K562 (cell line): ENCODE measurements around the gene ELAVL3. TPM values are rescaled to one million over a fixed set of nuclear protein-coding genes. Genes with fewer than 3 reads are reported as not detected.

Source experiments
- ATAC-seq: fragments of 200-7000 bp; cut with Tn5 transposase; 3 replicates; pipeline ENCODE4 v1.9.1; 2020; ENCODE audit warnings: moderate library complexity
- BruUV-seq: library from RNA; stranded (reverse); fragments of 400-500 nt; replicated peaks from 2 replicates; lab custom pipeline; 2021; lab: Mats Ljungman, UMichigan
- CTCF ChIA-PET: fragments of 300-600 bp; formaldehyde crosslinking; extraction: SDS; loops from one replicate; lab custom pipeline; 2021; ENCODE audit warnings: low intra/inter-chr PET ratio; lab: Yijun Ruan, JAX
- POLR2A ChIA-PET: fragments of 300-600, 350-650 bp; sonication (Branson Sonifier 250); formaldehyde crosslinking; extraction: SDS; loops from one replicate; lab custom pipeline; 2021; ENCODE audit warnings: antibody characterized with exemption, inconsistent platforms; lab: Yijun Ruan, JAX
- DNase-seq, 4 experiments: peaks; one replicate each; pipeline versions ENCODE4 v3.0.0 to v3.0.0-alpha.2; 2011 to 2018; ENCODE audit warnings: low spot score in 3 of 4, mixed read lengths in 3 of 4; ENCODE audit errors: extremely low read depth in 1 of 4
- FAIRE-seq: peaks from 2 replicates; lab custom pipeline; 2011; peaks lifted over from hg19 to GRCh38; lab: Jason Lieb, UNC
- H2AFZ ChIP-seq: 2 replicates; pipeline ENCODE4 v1.6.0; 2011; ENCODE audit warnings: low read depth, low read length, control low read depth, inconsistent platforms
- H3K27ac ChIP-seq: fragments of 200-600 bp; 3 replicates; pipeline ENCODE4 v1.8.0; 2011; ENCODE audit warnings: low read depth, mild to moderate bottlenecking, control low read depth, inconsistent platforms, low read length, moderate library complexity, mixed read lengths; ENCODE audit errors: extremely low read depth
- H3K27me3 ChIP-seq, 2 experiments: fragments of 300-600 bp in 1 of 2; 2 replicates in 1 of 2; 3 replicates in 1 of 2; pipeline versions ENCODE4 v1.6.0 to v1.8.0; 2011; ENCODE audit warnings: inconsistent platforms in 2 of 2, low read length in 2 of 2, mild to moderate bottlenecking in 1 of 2, mixed read lengths in 1 of 2, moderate library complexity in 1 of 2; ENCODE audit not compliant: control insufficient read depth in 2 of 2, insufficient read depth in 2 of 2
- H3K36me3 ChIP-seq: fragments of 300-600 bp; 3 replicates; pipeline ENCODE4 v1.8.0; 2011; ENCODE audit warnings: mild to moderate bottlenecking, low read length, inconsistent platforms; ENCODE audit not compliant: control insufficient read depth, insufficient read depth
- H3K4me1 ChIP-seq, 2 experiments: fragments of 200-600 bp in 1 of 2; replicated peaks in 1 of 2; 2 replicates in 1 of 2; 3 replicates in 1 of 2; pipeline versions ENCODE4 v1.5.1 to v1.8.0; 2011; ENCODE audit warnings: inconsistent platforms in 2 of 2, low read length in 2 of 2, mild to moderate bottlenecking in 1 of 2, mixed read lengths in 1 of 2, moderate library complexity in 1 of 2; ENCODE audit not compliant: control insufficient read depth in 2 of 2, insufficient read depth in 2 of 2
- H3K4me2 ChIP-seq: 2 replicates; pipeline ENCODE4 v1.6.1; 2011; ENCODE audit warnings: low read length, control low read depth, inconsistent platforms, mixed read lengths; ENCODE audit not compliant: insufficient read depth
- H3K4me3 ChIP-seq: fragments of 200-600 bp; sonication (generic), shearing (Covaris generic); 2 replicates; pipeline ENCODE4 v1.5.1; 2016; ENCODE audit warnings: control low read depth, inconsistent platforms
- H3K79me2 ChIP-seq: fragments of 200-600 bp; 3 replicates; pipeline ENCODE4 v1.8.0; 2011; ENCODE audit warnings: low read length, inconsistent platforms; ENCODE audit not compliant: control insufficient read depth, insufficient read depth
- H3K9ac ChIP-seq, 2 experiments: 2 replicates each; pipeline versions ENCODE4 v1.6.0 to v1.6.1; 2011; ENCODE audit warnings: low read depth in 2 of 2, low read length in 2 of 2, control low read depth in 1 of 2, inconsistent platforms in 1 of 2, mild to moderate bottlenecking in 1 of 2, mixed read lengths in 1 of 2; ENCODE audit not compliant: insufficient read depth in 1 of 2
- H3K9me1 ChIP-seq: one replicate; pipeline ENCODE4 v1.6.0; 2011; ENCODE audit warnings: inconsistent platforms, mild to moderate bottlenecking, low read length, moderate library complexity; ENCODE audit not compliant: control insufficient read depth, insufficient read depth
- H3K9me3 ChIP-seq: replicated peaks from 2 replicates; pipeline ENCODE4 v1.5.1; 2011; ENCODE audit warnings: low read depth, low read length, inconsistent platforms; ENCODE audit not compliant: control insufficient read depth, insufficient read depth
- H4K20me1 ChIP-seq: replicated peaks from 2 replicates; pipeline ENCODE4 v1.6.1; 2011; ENCODE audit warnings: low read length, inconsistent platforms, mixed read lengths; ENCODE audit not compliant: control insufficient read depth, insufficient read depth
- ATF7 ChIP-seq: fragments of 450-650 bp; IDR thresholded peaks from 2 replicates; pipeline ENCODE4 v1.7.1; 2014; ENCODE audit warnings: mild to moderate bottlenecking, moderate library complexity
- CBFB ChIP-seq: sonication (generic); formaldehyde crosslinking; IDR thresholded peaks from 2 replicates; pipeline ENCODE4 v1.4.0; 2020; ENCODE audit warnings: mild to moderate bottlenecking, missing genetic modification reagents
- CCNT2 ChIP-seq: IDR thresholded peaks from 2 replicates; pipeline ENCODE4 v1.6.1; 2011; ENCODE audit warnings: borderline replicate concordance, low read depth, mild to moderate bottlenecking, moderate library complexity, mixed read lengths, low read length; ENCODE audit not compliant: insufficient read length; ENCODE audit errors: extremely low read depth
- CREBBP ChIP-seq: IDR thresholded peaks from one replicate; pipeline ENCODE4 v1.6.1; 2012; ENCODE audit warnings: low read depth, mild to moderate bottlenecking, control low read depth, inconsistent platforms, low read length
- EWSR1 ChIP-seq: fragments of 450-650 bp; IDR thresholded peaks from 2 replicates; pipeline ENCODE4 v1.6.1; 2018; ENCODE audit warnings: borderline replicate concordance, mild to moderate bottlenecking, low read depth, moderate library complexity; ENCODE audit not compliant: partially characterized antibody
- HNRNPLL ChIP-seq: fragments of 200-400 bp; formaldehyde crosslinking; IDR thresholded peaks from 2 replicates; pipeline ENCODE4 v1.6.1; 2017; ENCODE audit warnings: low read length, low read depth, mild to moderate bottlenecking; ENCODE audit not compliant: poor library complexity, severe bottlenecking
- ILK ChIP-seq: fragments of 450-650 bp; IDR thresholded peaks from 2 replicates; pipeline ENCODE4 v1.6.1; 2016; ENCODE audit warnings: missing genetic modification characterization, low read depth, mild to moderate bottlenecking, missing compliant biosample characterization, moderate library complexity, borderline replicate concordance
- KLF1 ChIP-seq: fragments of 450-650 bp; IDR thresholded peaks from 2 replicates; pipeline ENCODE4 v1.6.1; 2016; ENCODE audit warnings: missing genetic modification characterization, missing compliant biosample characterization
- KLF10 ChIP-seq: fragments of 250-450 bp; sonication (Bioruptor Pico); IDR thresholded peaks from 2 replicates; pipeline ENCODE4 v1.6.1; 2021; ENCODE audit warnings: matching md5 sums
- NELFE ChIP-seq: IDR thresholded peaks from 2 replicates; pipeline ENCODE4 v1.6.1; 2011; ENCODE audit warnings: mild to moderate bottlenecking; ENCODE audit not compliant: insufficient read depth, insufficient read length
- NR2C2 ChIP-seq, 2 experiments: fragments of 200-800 bp in 1 of 2; sonication (Bioruptor generic) in 1 of 2; sonication (generic) in 1 of 2; formaldehyde crosslinking in 1 of 2; IDR thresholded peaks; 2 replicates each; pipeline versions ENCODE4 v1.6.1 to v1.8.0; 2016 to 2022; ENCODE audit warnings: mild to moderate bottlenecking in 1 of 2, missing compliant biosample characterization in 1 of 2, missing genetic modification characterization in 1 of 2, missing genetic modification reagents in 1 of 2
- SPI1 ChIP-seq: IDR thresholded peaks from 2 replicates; pipeline ENCODE4 v1.6.1; 2011; ENCODE audit warnings: low read depth, low read length, control low read depth, borderline replicate concordance
- U2AF1 ChIP-seq: fragments of 200-400 bp; formaldehyde crosslinking; optimal IDR thresholded peaks from 2 replicates; pipeline ENCODE3; 2017; ENCODE audit warnings: mild to moderate bottlenecking, low read depth, low read length, moderate library complexity
- ZBTB33 ChIP-seq: sonication (generic); formaldehyde crosslinking; IDR thresholded peaks from 2 replicates; pipeline ENCODE4 v1.8.1; 2023; ENCODE audit warnings: mild to moderate bottlenecking, missing genetic modification reagents
- ZFPM2 ChIP-seq: fragments of 250-450 bp; sonication (Bioruptor Pico); IDR thresholded peaks from 2 replicates; pipeline ENCODE4 v1.5.1; 2022; ENCODE audit warnings: mild to moderate bottlenecking
- ZNF282 ChIP-seq: sonication (generic); formaldehyde crosslinking; IDR thresholded peaks from 2 replicates; pipeline ENCODE4 v1.8.1; 2023; ENCODE audit warnings: missing genetic modification reagents
- ZNF551 ChIP-seq: fragments of 250-450 bp; sonication (Bioruptor Pico); IDR thresholded peaks from 2 replicates; pipeline ENCODE4 v1.5.0; 2021; ENCODE audit warnings: mild to moderate bottlenecking, moderate library complexity
- ZNF79 ChIP-seq: fragments of 250-450 bp; sonication (Bioruptor Pico); IDR thresholded peaks from 2 replicates; pipeline ENCODE4 v1.4.0; 2020; ENCODE audit warnings: low read depth, mild to moderate bottlenecking, moderate library complexity
- WGBS: fragments of 100-300 bp; shearing (Covaris generic); methylation state at CpG from one replicate; pipeline ENCODE4 v1.1.6; 2016; ENCODE audit warnings: low coverage, mixed read lengths; ENCODE audit not compliant: insufficient coverage; ENCODE audit errors: missing lambda C conversion rate; 5-methylcytosine and 5-hydroxymethylcytosine counted together
- in situ Hi-C: fragments of 300-500 bp; cut with MboI; formaldehyde crosslinking; loops from 4 replicates; pipeline ENCODE4 v1.15.0; 2018; ENCODE audit warnings: inconsistent platforms, mixed read lengths
- intact Hi-C: fragments of 100-400 bp; cut with micrococcal nuclease; formaldehyde crosslinking; loops from 2 replicates; pipeline ENCODE4 v1.14.2; 2022
- polyA plus RNA-seq, 8 experiments: library from polyadenylated mRNA; depleted of rRNA in 4 of 8; stranded (reverse) in 5 of 8; unstranded in 3 of 8; fragments of >200 nt; fragmentation: Nextera tagmentation in 2 of 8; fragmentation: Illumina TruSeq in 1 of 8; extraction: Ambion mirVana in 2 of 8; extraction: Trizol in 1 of 8; gene quantifications; 2 replicates each; pipeline versions ENCODE4 v1.2.1 to v1.2.3, GENCODE V29; 2011 to 2014; ENCODE audit warnings: inconsistent platforms in 1 of 8, missing spikeins in 1 of 8
- total RNA-seq, 7 experiments: library from RNA; depleted of rRNA in 6 of 7; stranded (reverse); fragments of >200 nt in 6 of 7; fragmentation: Illumina TruSeq in 2 of 7; extraction: Trizol in 2 of 7; gene quantifications; 2 replicates each; pipeline versions ENCODE4 v1.2.1 to v1.2.3, GENCODE V29; 2011 to 2021; ENCODE audit warnings: low replicate concordance in 1 of 7

The ELAVL3 gene
- total and polyA plus RNA-seq, 9 of the 15 experiments (the other 6 are each of a cell fraction or from before 2014, with no cell fraction given): not detected

- no peaks in the 10 kb centered on the region for H3K79me2 ChIP-seq
- no peaks in the 10 kb centered on the region for H3K36me3 ChIP-seq
- H2AFZ ChIP-seq: no peak overlapping the region
- in situ Hi-C loops (no loop called here), intact Hi-C loops (loop anchor here (10.0 kb wide), 1 partner anchor 195 kb away; the partner anchor contains the start of gene TSPAN16)
- no peak for ATAC-seq
- TF ChIP-seq CREBBP (no peak), ZNF551 (CRISPR knock-in tag) (no peak), NELFE (no peak), CCNT2 (no peak), ZFPM2 (CRISPR knock-in tag) (no peak), SPI1 (no peak), KLF10 (no peak), U2AF1 (no peak), CBFB (no peak), ZBTB33 (CRISPR knock-in tag) (no peak), NR2C2 (CRISPR knock-in tag; IDR thresholded peaks at IDR 0.05) (no peak), NR2C2 (tag; IDR thresholded peaks at IDR 0.05) (no peak), KLF1 (no peak), ILK (tag) (no peak), HNRNPLL (no peak), ATF7 (no peak), ZNF79 (no peak), EWSR1 (no peak), ZNF282 (CRISPR knock-in tag) (no peak)
- no peaks in the 10 kb centered on the region for H3K9me1 ChIP-seq
- no peak overlapping the region for H3K4me3 ChIP-seq
- H3K9me3 ChIP-seq: no peaks in the 10 kb centered on the region
- CTCF ChIA-PET: interaction anchor here (0.6 kb wide), 1 partner anchor 199 kb away, joined by 5 read pairs; no protein-coding TSS in a partner anchor
- H3K27me3 ChIP-seq: no peaks in the 10 kb centered on the region
- no TSS peak for BruUV-seq
- POLR2A ChIA-PET: no interaction called here
- no peak for DNase-seq
- FAIRE-seq: no peak
- H3K27ac ChIP-seq: no peak overlapping the region
- no peak overlapping the region for H3K9ac ChIP-seq
- H3K4me2 ChIP-seq: no peak overlapping the region
- no peaks in the 10 kb centered on the region for H4K20me1 ChIP-seq
- WGBS: 89% methylated on average over 6 of the region's 7 CpGs
- H3K4me1 ChIP-seq: peaks cover 0 to 17% of the 10 kb centered on the region in 2 experiments; a peak in 2 of 5 replicates
These were observed 8.5 kb upstream of the ELAVL3 start for GRCh38 chr19:11489378-11489777.
